OCI-M1 (cell line): ENCODE results near the gene CYB5D1.
"Not testable (repeated sequence)": the region's sequence is repeated elsewhere in the genome, so short reads cannot be mapped to it uniquely, and the experiment has no call there.

Experiments used
- DNase-seq: peaks from one replicate; lab custom pipeline; 2025; lab: John Stamatoyannopoulos, UW

The CYB5D1 gene, protein sequence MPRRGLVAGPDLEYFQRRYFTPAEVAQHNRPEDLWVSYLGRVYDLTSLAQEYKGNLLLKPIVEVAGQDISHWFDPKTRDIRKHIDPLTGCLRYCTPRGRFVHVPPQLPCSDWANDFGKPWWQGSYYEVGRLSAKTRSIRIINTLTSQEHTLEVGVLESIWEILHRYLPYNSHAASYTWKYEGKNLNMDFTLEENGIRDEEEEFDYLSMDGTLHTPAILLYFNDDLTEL

DNA sequence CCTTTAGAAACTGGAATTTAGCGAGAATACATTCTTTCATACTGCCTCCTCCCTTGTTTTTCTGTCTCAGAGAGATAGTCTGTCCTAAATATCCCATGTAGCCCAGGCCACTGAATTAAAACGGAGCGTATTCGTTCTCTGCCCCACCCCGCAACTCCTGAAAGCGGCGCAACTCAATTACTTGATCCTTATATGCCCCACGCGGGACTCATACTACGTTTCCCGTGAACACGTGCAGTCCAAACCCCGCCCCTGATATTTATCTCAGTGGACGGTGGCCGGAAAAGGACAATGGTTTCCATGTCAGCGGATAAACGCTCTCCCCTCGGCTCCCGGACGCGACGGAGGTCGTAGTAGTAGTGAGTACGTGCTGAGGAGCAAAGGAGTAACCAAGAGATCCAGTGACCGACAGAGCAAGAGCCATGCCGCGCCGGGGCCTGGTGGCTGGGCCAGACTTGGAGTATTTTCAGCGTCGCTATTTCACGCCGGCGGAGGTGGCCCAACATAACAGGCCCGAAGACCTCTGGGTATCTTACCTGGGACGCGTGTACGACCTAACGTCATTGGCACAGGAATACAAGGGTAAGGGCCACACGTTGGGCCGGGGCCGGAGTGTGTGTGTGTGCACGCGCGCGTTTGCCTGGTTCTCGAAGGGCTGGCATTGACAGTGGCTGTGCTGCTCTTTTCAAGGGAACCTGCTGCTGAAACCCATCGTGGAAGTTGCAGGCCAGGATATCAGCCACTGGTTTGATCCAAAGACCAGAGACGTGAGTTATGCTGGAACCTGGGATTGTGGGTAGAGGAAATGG, at the start of gene CYB5D1:
Gene CYB5D1 (plus strand): TSS at position 291 of the 809 bp plus-strand sequence. CDS start 132 bp downstream, at position 423.
- peak; percentile 99 for DNase-seq

DNA sequence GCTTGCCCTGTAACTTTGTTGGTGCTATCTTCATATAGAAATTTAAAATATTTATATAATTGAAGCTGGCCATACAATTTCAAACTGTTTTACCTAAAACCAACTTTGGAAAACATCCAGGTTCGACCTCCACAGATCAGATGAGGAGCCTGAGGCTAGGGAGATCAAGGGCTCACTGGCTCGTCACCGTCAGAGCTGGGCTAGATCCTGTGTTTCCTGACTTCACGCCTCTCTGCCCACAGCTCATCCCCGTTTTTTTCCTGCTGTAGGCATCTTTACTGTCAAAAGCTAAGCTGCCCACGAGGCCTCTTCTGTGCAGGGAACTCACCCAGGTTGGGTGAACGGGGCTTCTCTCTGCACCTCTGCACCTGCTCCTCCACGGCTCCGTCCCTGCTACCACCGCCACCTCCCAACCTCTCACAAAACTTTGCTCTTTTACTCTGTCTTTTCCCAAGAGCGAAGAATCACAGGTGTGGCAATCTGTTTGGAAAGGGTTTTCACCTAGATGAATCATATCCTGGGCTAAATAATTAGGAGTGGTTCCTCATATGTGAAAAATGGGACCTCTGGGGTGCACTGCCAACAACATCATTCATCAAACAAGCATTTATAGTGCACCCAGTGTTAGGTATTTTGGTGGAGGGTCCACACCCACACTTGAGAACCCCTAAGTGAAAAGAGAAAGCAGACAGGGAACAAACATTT, 48.6 kb upstream of the CYB5D1 start:
- no peak for DNase-seq

DNA sequence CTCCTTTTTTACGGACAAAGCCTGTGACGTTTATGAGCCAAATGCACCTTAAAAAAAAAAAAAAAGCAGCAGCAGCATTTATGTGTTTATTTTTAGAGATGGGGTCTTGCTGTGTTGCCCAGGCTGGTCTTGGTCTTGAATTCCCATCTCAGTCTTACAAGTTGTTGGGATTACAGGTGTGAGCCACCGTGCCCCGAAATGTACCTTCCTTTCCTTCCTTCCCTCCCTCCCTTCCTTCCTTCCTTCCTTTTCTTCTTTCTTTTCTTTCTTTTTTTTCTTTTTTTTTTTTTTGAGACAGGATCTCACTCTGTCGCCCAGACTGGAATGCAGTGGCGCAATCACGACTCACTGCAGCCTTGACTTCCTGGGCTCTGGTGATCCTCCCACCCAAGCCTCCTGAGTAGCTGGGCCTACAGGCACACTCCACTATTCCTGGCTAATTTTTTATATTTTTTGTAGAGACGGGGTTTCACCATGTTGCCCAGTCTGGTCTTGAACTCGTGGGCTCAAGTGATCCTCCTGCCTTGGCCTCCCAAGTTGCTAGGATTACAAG, 47.9 kb upstream of the CYB5D1 start:
- DNase-seq: not testable (repeated sequence)

DNA sequence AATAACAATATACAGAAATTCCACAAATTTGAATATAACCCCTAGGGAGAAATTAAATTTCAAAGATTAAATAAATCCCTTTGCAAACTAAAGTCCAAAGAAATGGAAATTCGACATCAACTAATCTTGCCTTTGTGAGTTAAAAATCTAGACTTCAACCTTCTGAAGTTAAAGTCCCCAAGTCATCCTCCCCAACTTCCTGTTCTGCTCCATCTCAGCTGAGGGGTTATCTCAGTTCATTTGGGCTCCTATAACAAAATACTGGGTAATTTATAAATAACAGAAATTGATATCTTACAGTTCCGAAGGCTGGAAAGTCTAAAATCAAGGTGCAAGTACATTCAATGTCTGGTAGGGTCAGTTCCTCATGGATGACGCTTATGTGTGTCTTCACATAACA, 46.6 kb upstream of the CYB5D1 start:
- peak; percentile 9 for DNase-seq

DNA sequence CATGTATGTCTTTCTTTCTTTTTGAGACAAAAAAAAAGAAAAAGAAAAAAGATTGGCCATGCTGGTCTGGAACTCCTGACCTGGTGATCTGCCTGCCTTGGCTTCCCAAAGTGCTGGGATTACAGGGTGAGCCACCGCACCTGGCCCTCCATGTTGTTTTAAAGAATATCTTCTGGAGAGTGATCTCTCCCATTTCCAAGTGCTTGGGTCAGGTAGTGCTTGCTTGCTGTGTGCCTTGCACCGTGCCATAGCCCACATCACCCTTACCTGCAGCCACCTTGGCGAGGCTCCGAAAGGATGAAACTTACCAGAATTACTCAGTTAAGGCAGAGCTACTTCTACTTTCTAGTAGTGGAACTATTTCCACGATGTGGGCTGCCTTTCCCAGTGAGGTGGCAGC, 42.8 kb upstream of the CYB5D1 start:
- no peak for DNase-seq

DNA sequence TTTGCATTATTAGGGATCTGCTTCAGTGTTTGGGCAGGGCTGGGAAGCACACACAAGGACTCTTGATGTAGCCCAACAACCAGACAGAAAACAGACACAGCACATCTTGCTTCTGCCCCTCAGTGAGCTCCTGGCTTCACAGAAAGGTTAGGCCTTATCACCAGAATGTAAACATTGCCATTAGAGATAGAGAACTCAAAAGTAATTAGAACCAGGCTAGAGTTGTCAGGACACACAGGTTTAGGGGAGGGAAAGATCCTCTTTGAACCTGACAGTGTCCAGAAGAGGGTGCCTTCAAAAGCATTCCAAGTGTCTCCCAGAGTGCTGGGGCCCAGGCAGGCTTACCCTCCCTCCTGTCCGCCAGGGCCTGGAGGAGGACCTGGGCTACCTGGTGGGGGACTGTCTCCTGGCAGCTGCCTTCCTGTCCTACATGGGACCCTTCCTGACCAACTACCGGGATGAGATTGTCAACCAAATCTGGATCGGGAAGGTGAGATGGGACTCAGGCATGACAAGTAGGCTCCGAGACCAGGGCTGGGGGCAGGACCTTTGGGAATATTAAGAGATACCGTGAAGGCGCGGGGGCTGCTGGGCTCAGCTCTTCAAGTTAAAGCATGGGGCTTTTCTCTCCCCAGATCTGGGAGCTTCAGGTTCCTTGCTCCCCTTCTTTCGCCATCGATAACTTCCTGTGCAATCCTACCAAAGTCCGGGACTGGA, 40.7 kb upstream of the CYB5D1 start:
- no peak for DNase-seq

DNA sequence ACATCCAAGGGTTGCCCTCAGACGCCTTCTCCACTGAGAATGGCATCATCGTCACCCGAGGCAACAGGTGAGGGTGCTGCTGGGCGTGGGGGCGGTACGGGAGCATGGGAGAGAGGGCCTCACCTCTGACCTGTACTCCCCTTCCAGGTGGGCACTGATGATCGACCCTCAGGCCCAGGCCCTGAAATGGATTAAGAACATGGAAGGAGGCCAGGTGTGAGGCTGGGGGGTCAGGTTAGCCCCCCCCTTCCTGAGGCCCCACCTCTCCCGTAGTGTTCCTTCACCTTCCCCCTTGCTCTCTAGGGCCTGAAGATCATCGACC, 40.2 kb upstream of the CYB5D1 start:
- DNase-seq: no peak

DNA sequence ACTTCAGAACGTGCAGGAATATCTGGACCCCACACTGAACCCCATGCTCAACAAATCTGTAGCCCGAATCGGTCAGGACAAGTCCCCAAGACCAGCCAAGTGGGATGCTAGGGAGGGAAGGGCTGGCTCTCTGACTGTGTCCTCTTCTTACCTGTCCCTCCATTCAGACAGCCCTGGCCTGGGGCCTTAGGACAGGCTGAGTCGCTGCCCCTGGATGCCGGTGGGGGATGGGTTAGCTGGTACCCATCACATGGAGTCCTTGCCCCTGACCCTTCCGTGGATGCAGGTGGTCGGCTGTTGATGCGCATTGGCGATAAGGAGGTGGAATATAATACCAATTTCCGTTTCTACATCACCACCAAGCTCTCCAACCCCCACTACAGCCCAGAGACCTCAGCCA, 39.8 kb upstream of the CYB5D1 start:
- no peak for DNase-seq

DNA sequence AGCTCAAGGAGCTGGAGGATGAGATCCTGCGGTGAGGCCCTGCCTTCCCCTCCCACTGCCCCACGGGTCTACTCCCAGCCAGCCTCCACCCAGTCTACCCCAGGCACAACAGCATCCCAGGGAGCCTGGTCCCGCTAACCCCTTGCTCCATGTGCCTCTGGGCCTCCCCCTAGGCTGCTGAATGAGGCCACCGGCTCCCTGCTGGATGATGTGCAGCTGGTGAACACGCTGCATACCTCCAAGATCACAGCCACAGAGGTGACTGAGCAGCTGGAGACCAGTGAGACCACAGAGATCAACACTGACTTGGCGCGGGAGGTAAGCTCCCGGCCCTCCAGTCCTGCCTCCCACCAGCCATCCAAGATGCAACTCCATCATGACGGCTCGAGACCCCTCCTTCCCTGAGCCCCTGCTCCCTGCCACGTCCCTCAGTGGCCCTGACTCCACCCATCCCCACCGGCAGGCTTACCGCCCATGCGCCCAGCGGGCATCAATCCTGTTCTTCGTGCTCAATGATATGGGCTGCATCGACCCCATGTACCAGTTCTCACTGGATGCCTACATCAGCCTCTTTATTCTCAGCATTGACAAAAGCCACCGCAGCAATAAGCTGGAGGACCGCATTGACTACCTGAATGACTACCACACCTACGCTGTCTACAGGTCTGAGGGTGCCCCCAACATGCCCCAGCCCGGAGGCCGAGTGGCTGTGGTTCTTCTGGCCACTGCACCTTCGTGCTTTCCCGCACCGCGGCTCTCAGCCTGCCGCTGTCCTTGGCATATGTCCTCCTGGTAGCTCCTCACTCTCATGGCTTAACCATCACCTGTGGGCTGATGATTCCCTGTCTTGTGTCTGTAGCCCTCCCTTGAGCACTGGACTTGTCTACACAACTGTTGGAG, 38.8 kb upstream of the CYB5D1 start:
- DNase-seq: no peak

DNA sequence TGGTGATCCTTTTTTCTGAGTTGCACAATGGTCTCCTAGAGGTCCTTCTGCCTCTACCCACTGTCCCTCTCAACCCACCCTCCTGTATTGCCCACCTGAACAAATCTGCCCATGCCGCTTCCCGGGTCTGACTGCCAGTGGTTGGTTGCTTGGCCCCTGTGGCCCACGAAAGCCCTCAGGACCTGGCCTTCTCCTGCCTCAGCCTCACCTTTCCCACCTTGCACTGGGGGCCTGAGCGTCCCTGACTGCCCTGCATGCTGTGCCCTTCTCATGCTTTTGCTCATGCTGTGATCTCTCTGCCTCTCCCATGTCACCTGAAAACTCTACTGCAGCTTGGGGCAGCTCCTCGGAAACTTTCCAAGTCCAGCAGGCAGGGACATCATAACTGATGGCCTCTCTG, 37.6 kb upstream of the CYB5D1 start:
- no peak for DNase-seq

DNA sequence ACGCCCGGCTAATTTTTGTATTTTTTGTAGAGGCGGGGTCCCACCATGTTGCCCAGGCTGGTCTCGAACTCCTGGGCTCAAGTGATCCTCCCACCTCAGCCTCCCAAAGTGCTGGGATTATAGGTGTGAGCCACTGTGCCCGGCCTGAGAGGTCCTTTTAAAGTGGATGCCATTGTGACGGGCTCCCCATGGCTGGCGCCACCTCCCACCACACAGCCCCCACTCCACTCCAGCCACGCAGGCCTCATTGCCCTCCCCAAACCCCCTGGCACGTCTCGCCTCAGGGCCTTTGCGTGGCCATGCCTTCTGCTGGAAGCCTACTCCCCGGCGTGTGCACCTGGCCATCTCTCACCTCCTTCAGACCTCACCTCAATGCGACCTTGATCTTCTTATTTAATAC, 35.7 kb upstream of the CYB5D1 start:
- no peak for DNase-seq

DNA sequence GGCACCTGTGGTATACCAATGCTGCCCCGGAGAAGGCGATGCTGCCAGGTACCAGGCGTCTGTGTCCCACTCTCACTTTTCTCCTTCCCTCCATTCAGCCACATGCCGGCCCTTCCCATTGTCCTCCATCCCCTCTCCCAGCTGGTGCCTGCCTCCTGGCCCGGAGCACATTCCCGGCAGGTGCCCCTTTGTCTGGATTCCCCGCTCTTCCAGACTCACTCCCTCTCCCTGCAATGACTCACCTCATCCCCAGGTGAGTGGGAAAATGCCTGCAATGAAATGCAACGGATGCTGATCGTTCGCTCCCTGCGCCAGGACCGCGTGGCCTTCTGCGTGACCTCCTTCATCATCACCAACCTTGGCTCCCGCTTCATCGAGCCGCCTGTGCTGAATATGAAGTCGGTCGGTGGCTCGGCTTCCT, 34.2 kb upstream of the CYB5D1 start:
- no peak for DNase-seq

DNA sequence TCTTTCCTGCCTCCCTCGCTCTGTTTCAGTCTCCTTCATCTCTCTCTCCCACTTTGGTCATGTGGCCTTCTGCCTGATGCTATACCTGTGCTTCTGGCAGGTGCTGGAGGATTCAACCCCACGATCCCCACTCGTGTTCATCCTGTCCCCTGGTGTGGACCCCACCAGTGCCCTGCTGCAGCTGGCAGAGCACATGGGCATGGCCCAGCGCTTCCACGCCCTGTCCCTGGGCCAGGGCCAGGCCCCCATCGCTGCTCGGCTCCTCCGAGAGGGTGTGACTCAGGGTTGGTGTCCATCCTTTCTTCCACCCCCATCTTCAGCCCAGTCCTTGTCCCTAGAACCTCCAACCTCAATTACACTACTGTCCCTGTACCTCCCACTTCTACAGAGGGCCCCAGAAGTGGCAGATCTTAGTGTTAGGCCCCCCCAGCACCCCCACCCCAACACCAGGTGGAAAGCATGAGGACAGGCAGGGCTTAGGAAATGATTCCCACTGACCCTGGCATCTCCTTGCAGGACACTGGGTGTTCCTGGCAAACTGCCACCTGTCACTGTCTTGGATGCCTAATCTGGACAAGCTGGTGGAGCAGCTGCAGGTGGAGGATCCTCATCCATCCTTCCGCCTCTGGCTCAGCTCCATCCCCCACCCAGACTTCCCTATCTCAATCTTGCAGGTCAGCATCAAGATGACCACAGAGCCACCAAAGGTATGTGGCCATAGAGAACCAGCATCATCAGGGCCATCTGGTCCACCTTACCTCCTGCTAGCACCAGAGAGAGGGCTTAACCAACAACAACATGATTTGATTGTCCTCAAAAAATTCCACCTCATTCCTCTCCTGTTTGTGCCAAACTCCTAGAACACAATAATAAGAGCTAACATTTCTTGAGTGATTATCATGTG, 33.5 kb upstream of the CYB5D1 start:
- no peak for DNase-seq

DNA sequence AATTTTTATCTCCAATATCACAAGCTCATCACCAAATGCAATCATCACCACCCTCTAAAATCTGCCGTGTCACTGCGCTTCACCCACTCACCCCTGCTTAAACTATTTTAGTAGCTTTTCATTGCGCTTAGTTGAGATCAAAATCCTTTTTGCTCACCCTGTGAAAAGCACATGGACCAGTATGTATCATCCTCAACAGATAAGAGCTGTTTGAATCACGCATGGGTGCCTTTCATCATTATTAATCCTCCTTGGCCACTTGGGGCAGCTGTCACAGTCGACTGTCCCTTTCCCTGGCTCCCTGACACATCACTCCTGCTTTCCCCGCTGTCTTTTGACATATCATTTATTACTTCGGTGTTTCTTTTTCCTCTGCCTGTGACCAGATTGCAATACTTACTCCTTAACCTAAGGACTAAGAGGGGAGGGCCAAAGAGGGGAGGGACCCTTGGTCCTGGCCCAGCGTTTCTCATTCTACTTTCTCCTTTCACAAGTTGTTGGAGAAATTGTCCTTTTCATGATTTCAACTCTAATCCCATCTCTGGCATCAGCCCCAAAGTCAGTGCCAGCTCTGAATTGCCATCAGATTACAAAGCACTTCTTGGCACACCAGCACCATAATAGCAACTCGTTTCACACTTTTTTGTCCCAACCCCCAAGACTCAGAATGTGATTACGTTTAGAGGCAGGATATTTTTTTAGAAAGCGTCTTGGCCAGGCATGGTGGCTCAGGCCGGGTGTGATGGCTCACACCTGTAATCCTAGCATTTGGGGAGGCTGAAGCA, 32.4 kb upstream of the CYB5D1 start:
- peak; percentile 69 for DNase-seq

DNA sequence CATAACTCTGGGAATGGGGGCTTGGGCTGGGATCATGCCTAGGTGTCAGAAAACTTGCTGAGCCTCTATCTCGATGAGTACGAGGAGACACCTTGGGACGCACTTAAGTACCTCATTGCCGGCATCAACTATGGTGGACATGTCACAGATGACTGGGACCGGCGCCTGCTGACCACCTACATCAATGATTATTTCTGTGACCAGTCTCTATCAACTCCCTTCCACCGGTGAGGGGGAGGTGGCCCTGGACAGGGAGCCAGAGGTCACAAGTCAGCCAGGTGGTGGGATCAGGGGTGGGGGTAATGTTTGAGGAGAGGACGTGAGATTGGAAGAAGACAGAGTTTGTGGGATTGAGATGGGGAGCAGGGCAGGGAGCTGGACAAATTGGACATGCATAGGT, 27.2 kb upstream of the CYB5D1 start:
- no peak for DNase-seq

DNA sequence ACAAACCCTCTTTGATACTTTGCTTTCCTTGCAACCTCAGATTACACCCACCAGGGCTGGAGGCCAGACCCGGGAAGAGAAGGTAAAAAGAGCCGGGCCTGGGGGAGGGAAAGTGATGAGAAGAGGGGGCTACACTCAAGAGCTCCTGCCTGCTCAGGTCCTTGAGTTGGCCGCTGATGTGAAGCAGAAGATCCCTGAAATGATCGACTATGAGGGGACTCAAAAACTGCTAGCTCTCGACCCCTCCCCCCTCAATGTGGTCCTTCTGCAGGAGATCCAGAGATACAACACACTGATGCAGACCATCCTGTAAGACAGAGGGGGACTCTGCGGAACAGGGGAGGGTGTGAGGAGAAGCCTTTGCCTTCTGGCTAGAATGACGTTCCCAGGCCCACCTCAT, 26.6 kb upstream of the CYB5D1 start:
- no peak for DNase-seq

DNA sequence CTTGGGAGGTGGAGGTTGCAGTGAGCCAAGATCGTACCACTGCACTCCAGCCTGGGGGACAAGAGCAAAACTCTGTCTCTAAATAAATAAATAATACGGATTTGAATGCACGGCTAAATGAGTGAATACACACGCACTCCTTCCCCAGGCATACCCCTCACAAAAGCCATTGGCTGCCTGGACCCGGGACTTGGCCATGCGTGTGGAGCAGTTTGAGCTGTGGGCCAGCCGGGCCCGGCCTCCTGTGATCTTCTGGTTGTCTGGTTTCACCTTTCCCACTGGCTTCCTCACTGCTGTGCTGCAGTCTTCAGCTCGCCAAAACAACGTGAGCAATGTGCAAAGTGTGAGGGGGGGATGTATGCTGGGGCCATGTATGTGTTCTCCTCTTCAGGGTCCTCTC, 25.4 kb upstream of the CYB5D1 start:
- DNase-seq: no peak

DNA sequence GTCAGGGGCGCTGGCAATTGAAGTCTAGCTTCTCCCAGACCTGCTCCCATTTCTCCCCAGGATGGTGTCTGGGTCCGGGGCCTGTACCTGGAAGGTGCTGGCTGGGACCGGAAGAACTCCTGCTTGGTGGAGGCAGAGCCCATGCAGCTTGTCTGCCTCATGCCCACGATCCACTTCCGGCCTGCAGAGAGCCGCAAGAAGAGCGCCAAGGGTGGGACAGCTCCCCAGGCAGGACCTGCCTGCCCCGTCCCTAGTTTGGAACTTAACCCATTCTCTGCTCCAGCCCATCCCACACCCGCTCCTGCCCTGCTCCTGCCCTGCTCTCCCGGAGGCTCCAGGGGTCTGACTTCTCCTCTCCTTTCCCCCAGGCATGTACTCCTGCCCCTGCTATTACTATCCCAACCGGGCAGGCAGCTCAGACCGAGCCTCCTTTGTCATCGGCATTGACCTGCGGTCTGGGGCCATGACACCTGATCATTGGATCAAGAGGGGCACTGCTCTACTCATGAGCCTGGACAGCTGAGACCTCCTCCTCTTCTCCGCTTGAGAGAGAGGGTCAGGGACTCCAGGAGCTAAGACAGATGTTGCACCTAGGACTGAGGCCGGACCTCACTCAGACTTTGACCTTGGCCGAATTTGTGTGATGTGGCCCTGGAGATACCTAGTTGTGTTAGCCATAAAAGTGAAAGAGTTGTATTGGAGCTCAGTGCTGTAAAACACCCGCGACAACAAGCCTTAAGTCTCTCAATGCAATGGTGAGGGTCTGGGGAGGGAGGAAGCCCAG, 24.6 kb upstream of the CYB5D1 start:
- DNase-seq: no peak
